Breast epithelium (tissue), 4 donors: ENCODE results near the gene H19. TPM values are rescaled to one million over a fixed set of nuclear protein-coding genes. Genes with fewer than 3 reads are reported as not detected.

Source experiments
- DNase-seq, 2 donors: peaks; one replicate each; pipeline ENCODE4 v3.0.0-alpha.2; 2019; ENCODE audit warnings: low spot score in 2 of 2
- H3K27ac ChIP-seq, 2 donors: fragments of 200-600 bp; sonication (generic) in 1 of 2; one replicate each; pipeline ENCODE4 v1.5.1; 2016 to 2019; ENCODE audit warnings: mild to moderate bottlenecking in 1 of 2
- H3K27me3 ChIP-seq, 2 donors: fragments of 200-600 bp; sonication (generic) in 1 of 2; one replicate each; pipeline versions ENCODE4 v1.5.1 to v1.6.0; 2017 to 2019; ENCODE audit warnings: control low read depth in 1 of 2, mild to moderate bottlenecking in 1 of 2
- H3K36me3 ChIP-seq: fragments of 200-600 bp; one replicate; pipeline ENCODE4 v1.5.1; 2019
- H3K4me1 ChIP-seq, 2 donors: fragments of 200-600 bp; sonication (generic); one replicate each; pipeline ENCODE4 v1.5.1; 2016 to 2019; ENCODE audit warnings: control low read depth in 1 of 2
- H3K4me3 ChIP-seq, 3 donors: fragments of 200-600 bp; sonication (generic); 1 replicate in 2 of 3; 2 replicates in 1 of 3; pipeline ENCODE4 v1.5.1; 2016 to 2019; ENCODE audit warnings: mild to moderate bottlenecking in 3 of 3, moderate library complexity in 2 of 3
- H3K9me3 ChIP-seq, 2 donors: fragments of 200-600 bp; sonication (generic) in 1 of 2; one replicate each; pipeline ENCODE4 v1.5.1; 2016 to 2019; ENCODE audit warnings: control low read depth in 1 of 2
- CTCF ChIP-seq, 3 donors: fragments of 450-650 bp; IDR thresholded peaks; one replicate each; pipeline ENCODE4 v1.5.1; 2016 to 2017; ENCODE audit warnings: antibody characterized with exemption in 3 of 3, mild to moderate bottlenecking in 3 of 3, moderate library complexity in 3 of 3
- POLR2A ChIP-seq: fragments of 450-650 bp; IDR thresholded peaks from one replicate; pipeline ENCODE4 v1.6.1; 2016; ENCODE audit warnings: antibody characterized with exemption, mild to moderate bottlenecking, moderate library complexity
- POLR2AphosphoS5 ChIP-seq, 3 donors: sonication (generic); formaldehyde crosslinking; IDR thresholded peaks; one replicate each; pipeline ENCODE4 v1.6.1; 2017; ENCODE audit warnings: antibody characterized with exemption in 3 of 3
- intact Hi-C: fragments of 100-400 bp; cut with DNase I; formaldehyde crosslinking; loops from one replicate; pipeline ENCODE4 v1.15.1; 2023; ENCODE audit warnings: low total_unique reads
- total RNA-seq, 3 donors: library from RNA; depleted of rRNA; stranded (reverse); fragments of >200 nt; gene quantifications; one replicate each; pipeline ENCODE4 v1.1.0, GENCODE V29; 2016

Gene H19
- total RNA-seq, 3 donors from 2014 or later = 37.0 to 209 (median 39.8) TPM

GRCh38 chr11:1948389-1948788, 49.3 kb downstream of the H19 start:
- H3K27me3 ChIP-seq = no peaks in the 10 kb centered on the region
- H3K9me3 ChIP-seq = no peaks in the 10 kb centered on the region
- DNase-seq = peak in 1 of 2 donors; percentile 51
- H3K36me3 ChIP-seq = no peaks in the 10 kb centered on the region
- TF ChIP-seq CTCF (IDR thresholded peaks at IDR 0.05) (no peak), POLR2AphosphoS5 (IDR thresholded peaks at IDR 0.05) (no peak), POLR2A (no peak)
- intact Hi-C loops = loop anchor here (10.0 kb wide), 1 partner anchor 54 kb away; the partner anchor contains the start of gene PRR33
- no peak overlapping the region for H3K4me3 ChIP-seq
- H3K27ac ChIP-seq = no peak overlapping the region
- peaks cover 0 to 6% of the 10 kb centered on the region in 2 donors for H3K4me1 ChIP-seq

- H3K9me3 ChIP-seq = no peaks in the 10 kb centered on the region
- TF ChIP-seq CTCF (IDR thresholded peaks at IDR 0.05) (no peak), POLR2AphosphoS5 (IDR thresholded peaks at IDR 0.05) (no peak), POLR2A (no peak)
- no peak overlapping the region for H3K27ac ChIP-seq
- H3K4me1 ChIP-seq = peaks cover 0 to 6% of the 10 kb centered on the region in 2 donors
- no peaks in the 10 kb centered on the region for H3K36me3 ChIP-seq
- no peak overlapping the region for H3K4me3 ChIP-seq
- intact Hi-C loops = loop anchor here (10.0 kb wide), 1 partner anchor 53 kb away; the partner anchor contains the start of gene PRR33
- DNase-seq = no peak
- no peaks in the 10 kb centered on the region for H3K27me3 ChIP-seq
These were observed 49.9 kb downstream of the H19 start for GRCh38 chr11:1947592-1948237.

- no peaks in the 10 kb centered on the region for H3K9me3 ChIP-seq
- intact Hi-C loops = loop anchor here (10.0 kb wide), 1 partner anchor 52 kb away; the partner anchor contains the start of gene PRR33
- no peaks in the 10 kb centered on the region for H3K36me3 ChIP-seq
- TF ChIP-seq CTCF (IDR thresholded peaks at IDR 0.05) (no peak), POLR2A (no peak), POLR2AphosphoS5 (IDR thresholded peaks at IDR 0.05) (no peak)
- no peak within 1 kb of the TSS for H3K4me3 ChIP-seq
- no peaks in the 10 kb centered on the region for H3K27me3 ChIP-seq
- no peak for DNase-seq
- peaks cover 0 to 6% of the 10 kb centered on the region in 2 donors for H3K4me1 ChIP-seq
- no peak within 1 kb of the TSS for H3K27ac ChIP-seq
These were observed 50.7 kb downstream of the H19 start, which contains the start of gene MRPL23 for GRCh38 chr11:1946812-1947484. Gene MRPL23 (plus strand): TSS chr11:1947332. CDS start chr11:1947363, 31 bp downstream.

Other genes with a start within 250 kb of the H19 start
- gene IFITM10, start 247.2 kb downstream of the H19 start, total RNA-seq = 10 to 100 TPM in 1 of 3 donors, 1 to 10 TPM in 1, under 1 TPM in 1; 0.33 to 14.0 (median 1.4) TPM
- gene CTSD, start 233.9 kb downstream of the H19 start, total RNA-seq = 100 to 1,000 TPM; 244 to 694 (median 667) TPM
- gene SYT8, start 162.9 kb downstream of the H19 start, total RNA-seq = 10 to 100 TPM in 2 of 3 donors, not detected in 1; 10.7 to 12.1 TPM
- 1 to 10 TPM in 2 of 3 donors, not detected in 1; 1.6 to 5.6 TPM for gene TNNI2, start 158.9 kb downstream of the H19 start, total RNA-seq
- 10 to 100 TPM; 21.4 to 36.0 (median 23.6) TPM for gene LSP1, start 144.8 kb downstream of the H19 start, total RNA-seq
- gene PRR33, start 105.9 kb downstream of the H19 start, total RNA-seq = not detected
- gene TNNT3, start 78.1 kb downstream of the H19 start, total RNA-seq = 1 to 10 TPM; 3.5 to 8.2 (median 3.6) TPM
- 100 to 1,000 TPM; 109 to 171 (median 112) TPM for gene MRPL23, start 50.5 kb downstream of the H19 start, total RNA-seq
- gene IGF2, start 141.5 kb upstream of the H19 start, total RNA-seq = 10 to 100 TPM; 13.6 to 65.7 (median 65.2) TPM
- not detected for gene INS, start 163.4 kb upstream of the H19 start, total RNA-seq
- not detected for gene TH, start 174.0 kb upstream of the H19 start, total RNA-seq